ENCODE measurements around the gene ATL2.
"Not testable (repeated sequence)": the region's sequence is repeated elsewhere in the genome, so short reads cannot be mapped to it uniquely, and the experiment has no call there.

Gene ATL2

DNA sequence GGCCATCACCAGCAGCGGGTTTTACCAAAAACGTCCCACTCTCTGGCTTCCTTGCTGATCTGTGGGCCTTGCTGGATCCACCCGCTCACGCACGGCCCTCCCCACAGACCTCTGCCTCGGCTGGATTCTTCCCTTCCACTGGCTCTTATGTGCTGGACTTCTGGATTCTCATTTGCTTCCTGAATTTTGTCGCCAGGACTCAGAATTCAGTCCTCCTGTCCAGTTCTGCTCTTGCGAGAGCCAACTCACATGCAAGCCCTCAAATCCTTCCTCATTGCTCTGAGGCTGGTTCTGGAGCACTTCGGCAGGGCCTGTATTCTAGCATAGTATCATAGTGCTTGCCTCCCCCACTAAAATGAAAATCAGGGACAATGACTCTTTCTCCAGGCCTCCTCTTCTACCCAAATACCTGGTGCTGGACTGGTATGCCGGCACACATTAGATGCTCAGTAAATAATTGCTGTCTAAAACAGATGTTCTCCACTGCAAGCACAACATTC is 115.5 kb downstream of the ATL2 start:
- Histone ChIP-seq H3K9ac (ENCODE audit: low read length) (no peak overlapping the region), H3K36me3 (ENCODE audit: control insufficient read depth, insufficient read depth, low read length) (no peaks in the 10 kb centered on the region), H3K27ac (ENCODE audit: low read depth, low read length) (no peak overlapping the region), H3K4me3 (ENCODE audit: low read depth, low read length) (no peak overlapping the region), H3K4me1 (ENCODE audit: control insufficient read depth, insufficient read depth, low read length) (0 out of 2 replicates have a peak, but pooled peaks cover 3% of the 10 kb centered on the region), H3K9me3 (ENCODE audit: control insufficient read depth, insufficient read depth, low read depth, low read length) (no peaks in the 10 kb centered on the region), H3K27me3 (ENCODE audit: control insufficient read depth, insufficient read depth, low read length) (no peaks in the 10 kb centered on the region)

DNA sequence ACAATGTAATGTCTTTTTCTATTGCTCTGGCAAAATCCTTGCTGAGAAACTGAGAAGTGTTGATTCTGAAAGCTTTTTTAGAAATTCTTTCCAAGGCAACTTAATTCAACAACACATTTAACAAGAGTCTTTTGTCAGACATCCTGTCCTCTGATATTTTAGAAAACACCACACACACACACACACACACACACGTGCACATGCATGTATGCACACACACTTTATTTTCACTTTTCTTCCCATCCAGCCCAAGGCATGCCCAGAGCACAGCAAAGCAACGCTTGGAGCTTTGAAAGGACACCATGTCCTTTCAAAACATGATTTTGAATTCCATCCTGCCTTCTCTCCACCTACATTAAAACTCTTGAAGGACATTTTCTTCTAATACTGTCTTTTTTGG is 116.1 kb downstream of the ATL2 start:
- H3K4me3 ChIP-seq (ENCODE audit: low read depth, low read length) = no peak overlapping the region

DNA sequence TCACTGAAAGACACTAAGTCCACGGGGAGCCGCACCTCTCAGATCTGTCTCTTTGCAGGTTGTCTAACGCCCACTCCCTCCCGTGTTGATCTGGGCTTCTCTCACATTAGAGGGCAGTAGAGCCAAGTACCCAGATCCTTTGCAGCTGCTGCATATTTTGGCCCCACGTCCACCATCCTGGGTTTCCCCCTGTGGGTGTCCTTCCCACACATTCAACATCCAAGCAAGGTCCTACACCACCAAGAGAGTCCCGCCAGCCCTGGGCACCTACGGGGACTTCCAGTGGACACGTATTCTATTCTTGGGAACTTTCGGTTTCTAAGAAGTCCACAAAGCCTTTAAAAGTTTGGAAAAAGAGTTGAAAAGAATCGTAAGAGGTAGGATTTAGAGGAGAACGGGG is 116.6 kb downstream of the ATL2 start:
- Histone ChIP-seq H3K9me3 (ENCODE audit: control insufficient read depth, insufficient read depth, low read depth, low read length) (no peaks in the 10 kb centered on the region), H3K27ac (ENCODE audit: low read depth, low read length) (no peak overlapping the region), H3K9ac (ENCODE audit: low read length) (no peak overlapping the region), H3K4me1 (ENCODE audit: control insufficient read depth, insufficient read depth, low read length) (0 out of 2 replicates have a peak, but pooled peaks cover 3% of the 10 kb centered on the region), H3K36me3 (ENCODE audit: control insufficient read depth, insufficient read depth, low read length) (no peaks in the 10 kb centered on the region), H3K27me3 (ENCODE audit: control insufficient read depth, insufficient read depth, low read length) (no peaks in the 10 kb centered on the region), H3K4me3 (ENCODE audit: low read depth, low read length) (no peak overlapping the region)

More for the DNA sequence above, 116.1 kb downstream of the ATL2 start:
- H3K9ac ChIP-seq (ENCODE audit: low read length) = no peak overlapping the region
- H3K27me3 ChIP-seq (ENCODE audit: control insufficient read depth, insufficient read depth, low read length) = no peaks in the 10 kb centered on the region
- no peak overlapping the region for H3K27ac ChIP-seq (ENCODE audit: low read depth, low read length)
- H3K4me1 ChIP-seq (ENCODE audit: control insufficient read depth, insufficient read depth, low read length) = 0 out of 2 replicates have a peak, but pooled peaks cover 3% of the 10 kb centered on the region
- H3K36me3 ChIP-seq (ENCODE audit: control insufficient read depth, insufficient read depth, low read length) = no peaks in the 10 kb centered on the region
- H3K9me3 ChIP-seq (ENCODE audit: control insufficient read depth, insufficient read depth, low read depth, low read length) = no peaks in the 10 kb centered on the region

DNA sequence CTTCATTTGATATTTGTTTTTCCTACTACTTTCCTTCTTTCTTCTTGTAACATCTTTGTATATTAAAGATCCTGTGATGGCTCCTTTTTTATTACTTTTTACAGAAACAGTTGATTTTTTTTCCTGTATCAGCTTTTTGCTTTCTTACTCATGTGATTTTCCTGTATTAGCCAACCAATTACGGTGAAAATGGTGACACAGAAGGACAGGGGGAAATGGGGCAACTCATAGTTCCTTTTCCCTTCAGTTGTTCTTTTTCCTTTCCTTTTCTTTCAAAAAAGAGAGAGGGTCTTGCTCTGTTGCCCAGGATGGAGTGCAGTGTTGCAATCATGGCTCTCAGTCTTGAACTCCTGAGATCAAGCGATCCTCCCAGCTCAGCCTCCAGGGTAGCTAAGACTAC is 117.8 kb downstream of the ATL2 start:
- H3K9ac ChIP-seq (ENCODE audit: low read length) = no peak overlapping the region
- H3K4me3 ChIP-seq (ENCODE audit: low read depth, low read length) = no peak overlapping the region
- no peaks in the 10 kb centered on the region for H3K36me3 ChIP-seq (ENCODE audit: control insufficient read depth, insufficient read depth, low read length)
- H3K9me3 ChIP-seq (ENCODE audit: control insufficient read depth, insufficient read depth, low read depth, low read length) = no peaks in the 10 kb centered on the region
- no peaks in the 10 kb centered on the region for H3K27me3 ChIP-seq (ENCODE audit: control insufficient read depth, insufficient read depth, low read length)
- 0 out of 2 replicates have a peak, but pooled peaks cover 3% of the 10 kb centered on the region for H3K4me1 ChIP-seq (ENCODE audit: control insufficient read depth, insufficient read depth, low read length)
- no peak overlapping the region for H3K27ac ChIP-seq (ENCODE audit: low read depth, low read length)

DNA sequence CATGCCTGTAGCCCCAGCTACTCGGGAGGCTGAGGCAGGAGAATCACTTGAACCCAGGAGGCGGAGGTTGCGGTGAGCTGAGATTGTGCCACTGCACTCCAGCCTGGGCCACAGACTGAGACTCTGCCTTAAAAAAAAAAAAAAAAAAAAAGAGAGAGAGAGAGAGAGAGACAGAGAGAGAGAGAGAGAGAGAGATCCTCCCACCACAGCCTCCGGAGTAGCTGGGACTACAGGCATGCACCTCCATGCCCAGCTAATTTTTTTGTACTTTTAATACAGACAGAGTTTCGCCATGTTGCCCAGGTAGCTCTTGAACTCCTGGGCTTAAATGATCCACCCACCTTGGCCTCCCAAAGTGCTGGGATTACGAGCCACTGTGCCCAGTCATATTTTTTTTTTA is 119.4 kb downstream of the ATL2 start:
- H3K4me3 ChIP-seq (ENCODE audit: low read depth, low read length); H3K36me3 ChIP-seq (ENCODE audit: control insufficient read depth, insufficient read depth, low read length); H3K27ac ChIP-seq (ENCODE audit: low read depth, low read length); H3K9me3 ChIP-seq (ENCODE audit: control insufficient read depth, insufficient read depth, low read depth, low read length); H3K27me3 ChIP-seq (ENCODE audit: control insufficient read depth, insufficient read depth, low read length); H3K9ac ChIP-seq (ENCODE audit: low read length); H3K4me1 ChIP-seq (ENCODE audit: control insufficient read depth, insufficient read depth, low read length): not testable (repeated sequence)

DNA sequence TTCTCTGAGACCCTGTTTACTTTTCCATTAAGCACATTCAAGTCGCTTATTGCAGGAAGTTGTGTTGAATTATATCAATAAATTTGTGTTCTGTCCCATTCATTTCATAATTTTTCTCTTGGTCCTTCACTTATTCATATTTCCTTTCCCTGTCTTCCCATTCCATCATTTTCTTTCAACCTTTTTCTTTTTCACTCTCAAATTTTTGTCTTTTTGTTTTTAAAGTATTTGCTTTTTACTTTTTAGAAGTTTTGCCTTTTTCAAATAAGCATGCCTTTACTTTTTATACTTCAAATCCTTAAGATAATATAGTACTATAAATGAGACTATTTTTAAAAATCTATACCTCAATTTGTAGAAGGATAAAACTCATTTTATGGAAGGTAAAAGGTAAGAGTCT is 120.5 kb downstream of the ATL2 start:
- no peaks in the 10 kb centered on the region for H3K4me1 ChIP-seq (ENCODE audit: control insufficient read depth, insufficient read depth, low read length)
- no peaks in the 10 kb centered on the region for H3K36me3 ChIP-seq (ENCODE audit: control insufficient read depth, insufficient read depth, low read length)
- H3K27me3 ChIP-seq (ENCODE audit: control insufficient read depth, insufficient read depth, low read length) = no peaks in the 10 kb centered on the region
- no peak overlapping the region for H3K4me3 ChIP-seq (ENCODE audit: low read depth, low read length)
- no peaks in the 10 kb centered on the region for H3K9me3 ChIP-seq (ENCODE audit: control insufficient read depth, insufficient read depth, low read depth, low read length)
- no peak overlapping the region for H3K27ac ChIP-seq (ENCODE audit: low read depth, low read length)
- H3K9ac ChIP-seq (ENCODE audit: low read length) = no peak overlapping the region

DNA sequence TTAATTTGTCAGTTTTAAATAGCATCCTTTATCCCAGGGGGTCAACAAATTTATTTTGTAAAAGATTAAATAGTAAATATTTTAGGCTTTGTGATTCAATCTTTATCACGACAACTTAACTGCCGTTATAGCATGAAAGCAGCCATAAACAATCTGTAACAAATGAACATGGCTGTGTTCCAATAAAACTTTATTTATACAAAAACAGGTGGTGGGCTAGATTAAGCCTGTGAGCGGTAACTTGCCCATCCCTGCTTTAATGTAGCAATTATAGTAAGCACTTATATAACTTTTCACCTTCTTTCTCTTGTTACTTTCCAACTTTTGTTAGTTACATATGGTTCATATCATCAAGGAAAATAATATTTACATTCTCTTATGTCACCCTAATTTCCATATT is 121.9 kb downstream of the ATL2 start:
- Histone ChIP-seq H3K9me3 (ENCODE audit: control insufficient read depth, insufficient read depth, low read depth, low read length) (no peaks in the 10 kb centered on the region), H3K27ac (ENCODE audit: low read depth, low read length) (no peak overlapping the region), H3K4me3 (ENCODE audit: low read depth, low read length) (no peak overlapping the region), H3K27me3 (ENCODE audit: control insufficient read depth, insufficient read depth, low read length) (no peaks in the 10 kb centered on the region), H3K4me1 (ENCODE audit: control insufficient read depth, insufficient read depth, low read length) (no peaks in the 10 kb centered on the region), H3K36me3 (ENCODE audit: control insufficient read depth, insufficient read depth, low read length) (no peaks in the 10 kb centered on the region), H3K9ac (ENCODE audit: low read length) (no peak overlapping the region)

DNA sequence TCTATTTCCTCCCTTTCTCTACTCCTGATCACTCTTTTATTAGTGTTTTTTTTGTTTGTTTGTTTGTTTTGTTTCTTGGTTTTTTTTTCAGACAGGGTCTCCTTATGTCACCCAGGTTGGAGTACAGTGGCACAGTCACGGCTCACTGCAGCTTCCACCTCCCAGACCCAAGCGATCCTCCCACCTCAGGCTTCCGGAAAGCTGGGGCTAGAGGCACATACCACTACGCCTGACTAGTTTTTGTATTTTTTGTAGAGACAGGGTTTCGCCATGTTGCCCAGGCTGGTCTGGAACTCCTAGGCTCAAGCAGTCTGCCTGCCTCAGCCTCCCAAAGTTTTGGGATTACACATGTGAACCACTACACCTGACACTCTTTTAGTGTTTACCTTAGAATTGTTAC is 122.3 kb downstream of the ATL2 start:
- Histone ChIP-seq H3K9ac (ENCODE audit: low read length) (no peak overlapping the region), H3K4me1 (ENCODE audit: control insufficient read depth, insufficient read depth, low read length) (no peaks in the 10 kb centered on the region), H3K4me3 (ENCODE audit: low read depth, low read length) (no peak overlapping the region), H3K9me3 (ENCODE audit: control insufficient read depth, insufficient read depth, low read depth, low read length) (no peaks in the 10 kb centered on the region), H3K27ac (ENCODE audit: low read depth, low read length) (no peak overlapping the region), H3K27me3 (ENCODE audit: control insufficient read depth, insufficient read depth, low read length) (no peaks in the 10 kb centered on the region), H3K36me3 (ENCODE audit: control insufficient read depth, insufficient read depth, low read length) (no peaks in the 10 kb centered on the region)

DNA sequence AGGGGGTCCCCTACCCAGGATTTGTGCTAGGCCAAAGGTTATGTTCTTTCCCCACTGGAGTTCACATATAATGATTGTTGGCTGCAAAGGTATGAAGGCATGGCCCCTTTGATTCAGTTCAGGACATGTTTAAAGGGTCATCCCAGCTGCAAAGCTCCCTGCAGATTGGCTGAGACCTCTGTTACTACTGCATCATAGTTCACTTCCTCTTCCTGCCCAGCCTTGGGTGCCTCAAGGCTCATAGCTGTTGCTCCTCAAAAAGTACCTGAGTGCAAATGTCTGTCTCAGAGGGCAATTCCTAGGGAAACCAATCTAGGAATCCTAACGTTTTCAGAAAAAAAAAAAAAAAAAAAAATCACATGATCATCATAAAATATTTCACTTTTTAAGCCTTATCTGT is 125.1 kb downstream of the ATL2 start:
- no peaks in the 10 kb centered on the region for H3K27me3 ChIP-seq (ENCODE audit: control insufficient read depth, insufficient read depth, low read length)
- H3K36me3 ChIP-seq (ENCODE audit: control insufficient read depth, insufficient read depth, low read length) = no peaks in the 10 kb centered on the region
- H3K4me3 ChIP-seq (ENCODE audit: low read depth, low read length) = no peak overlapping the region
- H3K4me1 ChIP-seq (ENCODE audit: control insufficient read depth, insufficient read depth, low read length) = no peaks in the 10 kb centered on the region
- H3K9ac ChIP-seq (ENCODE audit: low read length) = no peak overlapping the region
- no peaks in the 10 kb centered on the region for H3K9me3 ChIP-seq (ENCODE audit: control insufficient read depth, insufficient read depth, low read depth, low read length)
- no peak overlapping the region for H3K27ac ChIP-seq (ENCODE audit: low read depth, low read length)

DNA sequence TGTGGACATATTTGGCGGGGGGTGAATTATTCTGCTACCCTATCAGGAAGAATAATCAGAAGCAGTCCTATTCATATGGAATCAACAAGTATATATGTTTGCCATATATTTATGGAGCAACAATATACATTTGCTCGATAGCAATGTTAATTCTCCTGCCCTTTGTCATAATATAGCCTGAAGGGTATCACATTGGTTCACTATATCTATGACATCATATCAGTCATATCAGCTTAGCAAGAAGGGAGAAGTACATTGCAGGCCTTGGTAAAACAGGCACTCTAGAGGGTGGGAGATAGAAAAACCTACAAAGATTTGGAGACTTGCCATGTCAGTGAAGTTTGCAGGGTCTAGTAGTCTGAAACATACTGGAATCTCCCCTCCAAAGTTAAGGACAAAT is 128.4 kb downstream of the ATL2 start:
- Histone ChIP-seq H3K27me3 (ENCODE audit: control insufficient read depth, insufficient read depth, low read length) (no peaks in the 10 kb centered on the region), H3K4me1 (ENCODE audit: control insufficient read depth, insufficient read depth, low read length) (no peaks in the 10 kb centered on the region), H3K9ac (ENCODE audit: low read length) (no peak overlapping the region), H3K4me3 (ENCODE audit: low read depth, low read length) (no peak overlapping the region), H3K36me3 (ENCODE audit: control insufficient read depth, insufficient read depth, low read length) (no peaks in the 10 kb centered on the region), H3K9me3 (ENCODE audit: control insufficient read depth, insufficient read depth, low read depth, low read length) (no peaks in the 10 kb centered on the region), H3K27ac (ENCODE audit: low read depth, low read length) (no peak overlapping the region)

DNA sequence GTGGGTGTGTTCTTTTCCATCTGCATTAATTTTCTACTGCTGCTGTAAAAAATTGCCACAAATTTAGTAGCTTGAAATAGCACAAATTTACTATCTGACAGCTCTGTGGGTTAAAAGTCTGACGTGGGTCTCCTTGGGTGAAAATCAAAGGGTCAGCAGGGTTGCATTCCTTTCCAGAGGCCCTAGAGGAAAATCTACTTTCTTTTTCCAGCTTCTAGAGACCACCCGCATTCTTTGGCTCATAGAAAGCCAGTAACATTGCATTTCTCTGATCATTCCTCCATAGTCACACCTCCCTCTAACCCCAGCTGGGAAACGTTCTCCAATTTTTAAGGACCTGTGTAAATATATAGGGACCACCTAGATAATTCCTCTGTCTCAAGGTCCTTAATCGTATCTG is 128.8 kb downstream of the ATL2 start:
- H3K27me3 ChIP-seq (ENCODE audit: control insufficient read depth, insufficient read depth, low read length) = no peaks in the 10 kb centered on the region
- no peaks in the 10 kb centered on the region for H3K9me3 ChIP-seq (ENCODE audit: control insufficient read depth, insufficient read depth, low read depth, low read length)
- no peaks in the 10 kb centered on the region for H3K36me3 ChIP-seq (ENCODE audit: control insufficient read depth, insufficient read depth, low read length)

DNA sequence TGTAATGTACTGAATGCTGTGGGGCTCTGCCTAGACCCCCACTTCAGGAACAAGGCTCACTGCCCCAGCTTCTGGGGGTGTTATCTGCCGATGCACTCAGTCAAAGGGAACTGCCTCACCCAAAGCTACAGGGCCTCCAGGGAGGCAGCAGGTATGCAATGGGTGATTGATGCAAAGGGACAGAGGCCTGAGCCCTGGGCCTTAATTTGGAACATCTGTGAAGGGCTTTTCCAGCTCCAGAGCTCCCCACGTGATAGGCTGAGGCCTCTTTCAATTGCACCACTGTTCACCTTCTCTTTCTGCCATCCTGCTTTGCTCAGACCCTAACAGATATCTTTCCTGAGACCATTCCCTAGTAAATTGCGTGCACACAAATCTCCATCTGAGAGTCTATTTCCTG is 131.0 kb downstream of the ATL2 start:
- Histone ChIP-seq H3K27me3 (ENCODE audit: control insufficient read depth, insufficient read depth, low read length) (no peaks in the 10 kb centered on the region), H3K9me3 (ENCODE audit: control insufficient read depth, insufficient read depth, low read depth, low read length) (no peaks in the 10 kb centered on the region), H3K27ac (ENCODE audit: low read depth, low read length) (no peak overlapping the region), H3K4me1 (ENCODE audit: control insufficient read depth, insufficient read depth, low read length) (no peaks in the 10 kb centered on the region), H3K4me3 (ENCODE audit: low read depth, low read length) (no peak overlapping the region), H3K36me3 (ENCODE audit: control insufficient read depth, insufficient read depth, low read length) (no peaks in the 10 kb centered on the region), H3K9ac (ENCODE audit: low read length) (no peak overlapping the region)

More for the DNA sequence above, 128.8 kb downstream of the ATL2 start:
- Histone ChIP-seq H3K4me3 (ENCODE audit: low read depth, low read length) (no peak overlapping the region), H3K27ac (ENCODE audit: low read depth, low read length) (no peak overlapping the region), H3K9ac (ENCODE audit: low read length) (no peak overlapping the region), H3K4me1 (ENCODE audit: control insufficient read depth, insufficient read depth, low read length) (no peaks in the 10 kb centered on the region)

All from HUES6 (cell line).